Amniotic stem cell (primary cell): ENCODE data around the gene C2orf74.
"Not testable (repeated sequence)": the region's sequence is repeated elsewhere in the genome, so short reads cannot be mapped to it uniquely, and the experiment has no call there.

Source experiments
- DNase-seq: peaks from one replicate; lab custom pipeline; 2025; lab: John Stamatoyannopoulos, UW

Gene C2orf74

GRCh38 chr2:61173116-61173515, 11.1 kb downstream of the C2orf74 start:
- DNase-seq = no peak

GRCh38 chr2:61175036-61175435, 13.0 kb downstream of the C2orf74 start:
- DNase-seq = no peak

GRCh38 chr2:61176755-61177726, 15.1 kb downstream of the C2orf74 start:
- peak; percentile 89 for DNase-seq

GRCh38 chr2:61177727-61178549, 15.9 kb downstream of the C2orf74 start:
- no peak for DNase-seq

GRCh38 chr2:61178603-61179545, 16.9 kb downstream of the C2orf74 start:
- DNase-seq = no peak

GRCh38 chr2:61179701-61180639, 18.0 kb downstream of the C2orf74 start:
- no peak for DNase-seq

GRCh38 chr2:61180686-61181085, 18.7 kb downstream of the C2orf74 start:
- DNase-seq = no peak

- DNase-seq = no peak
Measured at GRCh38 chr2:61181382-61182058, 19.5 kb downstream of the C2orf74 start.

- no peak for DNase-seq
Measured at GRCh38 chr2:61182059-61182383, 20.0 kb downstream of the C2orf74 start.

- DNase-seq = no peak
Measured at GRCh38 chr2:61183795-61184194, 21.8 kb downstream of the C2orf74 start.

GRCh38 chr2:61184263-61184662, 22.3 kb downstream of the C2orf74 start:
- DNase-seq = no peak

GRCh38 chr2:61185231-61185728, 23.3 kb downstream of the C2orf74 start:
- no peak for DNase-seq

GRCh38 chr2:61187085-61187484, 25.1 kb downstream of the C2orf74 start:
- DNase-seq = no peak

- DNase-seq = no peak
Measured at GRCh38 chr2:61193670-61194561, 31.9 kb downstream of the C2orf74 start.

GRCh38 chr2:61194646-61195045, 32.7 kb downstream of the C2orf74 start:
- DNase-seq = not testable (repeated sequence)

- DNase-seq = no peak
Measured at GRCh38 chr2:61196671-61197070, 34.7 kb downstream of the C2orf74 start.

- no peak for DNase-seq
Measured at GRCh38 chr2:61205132-61205531, 43.1 kb downstream of the C2orf74 start.

GRCh38 chr2:61210332-61210981, 48.5 kb downstream of the C2orf74 start:
- DNase-seq = peak; percentile 50
